Mucosa of descending colon (tissue), 3 donors: ENCODE measurements around the gene GNPDA1. TPM values are rescaled to one million over a fixed set of nuclear protein-coding genes. Genes with fewer than 3 reads are reported as not detected.
"Not testable (repeated sequence)": the region's sequence is repeated elsewhere in the genome, so short reads cannot be mapped to it uniquely, and the experiment has no call there.

Experiments used
- ATAC-seq: fragments of 200-7000 bp; cut with Tn5 transposase; one replicate; pipeline ENCODE4 v1.9.1; 2020; ENCODE audit warnings: mild to moderate bottlenecking, moderate library complexity
- DNase-seq, 3 donors: peaks; one replicate each; pipeline ENCODE4 v3.0.0-alpha.2; 2020
- H3K36me3 ChIP-seq: fragments of 200-600 bp; one replicate; pipeline ENCODE4 v1.8.0; 2021; ENCODE audit warnings: low read depth, mild to moderate bottlenecking
- H3K4me1 ChIP-seq: fragments of 200-600 bp; one replicate; pipeline ENCODE4 v1.8.0; 2021; ENCODE audit warnings: low read depth, mild to moderate bottlenecking
- H3K4me3 ChIP-seq: fragments of 200-600 bp; one replicate; pipeline ENCODE4 v1.8.0; 2021; ENCODE audit warnings: mild to moderate bottlenecking
- H3K9me3 ChIP-seq: fragments of 200-600 bp; one replicate; pipeline ENCODE4 v1.8.0; 2021; ENCODE audit warnings: mild to moderate bottlenecking
- CTCF ChIP-seq: fragments of 200-600 bp; IDR thresholded peaks from one replicate; pipeline ENCODE4 v1.8.0; 2022; ENCODE audit warnings: antibody characterized with exemption, mild to moderate bottlenecking
- intact Hi-C, 2 donors: fragments of 100-400 bp; cut with DNase I in 1 of 2; cut with micrococcal nuclease in 1 of 2; formaldehyde crosslinking; loops; one replicate each; pipeline versions ENCODE4 v1.11.0 to v1.11.1; 2022; cut with DNase I, micrococcal nuclease
- total RNA-seq, 3 donors: library from RNA; stranded (reverse); fragmentation: NEBNext Ultra II Directional in 2 of 3; extraction: Animal tissue kit (Norgen Biotek cat#: 25700) in 2 of 3; gene quantifications; one replicate each; pipeline versions ENCODE4 v1.2.1 to v1.2.4, GENCODE V29; 2021 to 2023
- donor health status: DM: no; HTN: no; CAD: no; lungs with moderate emphysema.
- donor health status: DM: no; HTN: no; CAD: no.
- donor health status: DM: no; HTN: yes; CAD: no.

GNPDA1 gene
- total RNA-seq, 3 donors from 2014 or later, result 10.0 to 29.4 (median 25.3) TPM

DNA sequence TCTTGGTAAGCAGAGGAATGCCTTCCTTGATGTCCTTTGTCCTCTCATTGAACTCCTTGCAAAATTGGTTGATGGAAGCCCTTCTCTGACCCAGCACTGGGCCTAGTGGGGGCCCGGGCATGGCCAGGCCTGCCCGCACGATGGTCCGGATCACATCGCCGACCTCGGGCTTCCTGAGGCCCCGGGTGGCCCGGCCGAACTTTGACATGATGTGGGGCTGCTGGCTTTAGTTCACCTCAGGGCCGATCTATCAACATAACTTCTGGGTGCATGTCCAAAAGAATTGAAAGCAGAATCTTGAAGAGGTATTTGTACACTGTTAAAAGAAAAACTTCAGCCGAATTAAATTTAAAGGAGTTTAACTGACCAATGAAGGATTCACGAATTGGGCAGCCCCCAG lies 24.1 kb upstream of the GNPDA1 start:
- DNase-seq, result no peak
- Histone ChIP-seq H3K36me3 (no peaks in the 10 kb centered on the region), H3K4me1 (no peaks in the 10 kb centered on the region), H3K9me3 (no peaks in the 10 kb centered on the region), H3K4me3 (no peak overlapping the region)
- ATAC-seq, result no peak
- TF ChIP-seq CTCF, result no peak
- intact Hi-C loops, result no loop called here

DNA sequence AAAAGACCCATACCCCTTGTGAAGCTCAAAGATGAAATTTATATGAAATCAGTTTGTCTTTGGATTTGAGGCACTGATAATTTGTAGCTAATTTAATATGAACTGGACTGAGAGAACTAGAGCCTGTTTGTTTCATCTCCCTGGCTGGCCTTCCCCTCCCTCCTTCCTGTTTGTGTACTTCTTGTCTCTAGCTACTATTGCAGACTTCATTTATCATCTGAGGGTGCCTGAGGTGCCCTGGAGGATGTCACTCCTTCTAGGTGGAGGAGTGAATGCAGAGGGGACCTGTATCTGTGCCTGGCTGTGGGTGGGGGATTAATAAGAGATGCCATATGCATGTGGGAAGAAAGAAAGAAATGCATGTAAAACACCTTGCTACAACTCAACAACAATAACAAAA lies 22.2 kb upstream of the GNPDA1 start:
- Histone ChIP-seq H3K36me3 (no peaks in the 10 kb centered on the region), H3K4me1 (no peaks in the 10 kb centered on the region), H3K4me3 (no peak overlapping the region), H3K9me3 (no peaks in the 10 kb centered on the region)
- DNase-seq (no peak), ATAC-seq (no peak)
- intact Hi-C loops, result no loop called here
- no peak for TF ChIP-seq CTCF

- intact Hi-C loops, H3K9me3 ChIP-seq, ATAC-seq: not testable (repeated sequence)
Measured at GRCh38 chr5:142033632-142034567, 21.1 kb upstream of the GNPDA1 start.

DNA sequence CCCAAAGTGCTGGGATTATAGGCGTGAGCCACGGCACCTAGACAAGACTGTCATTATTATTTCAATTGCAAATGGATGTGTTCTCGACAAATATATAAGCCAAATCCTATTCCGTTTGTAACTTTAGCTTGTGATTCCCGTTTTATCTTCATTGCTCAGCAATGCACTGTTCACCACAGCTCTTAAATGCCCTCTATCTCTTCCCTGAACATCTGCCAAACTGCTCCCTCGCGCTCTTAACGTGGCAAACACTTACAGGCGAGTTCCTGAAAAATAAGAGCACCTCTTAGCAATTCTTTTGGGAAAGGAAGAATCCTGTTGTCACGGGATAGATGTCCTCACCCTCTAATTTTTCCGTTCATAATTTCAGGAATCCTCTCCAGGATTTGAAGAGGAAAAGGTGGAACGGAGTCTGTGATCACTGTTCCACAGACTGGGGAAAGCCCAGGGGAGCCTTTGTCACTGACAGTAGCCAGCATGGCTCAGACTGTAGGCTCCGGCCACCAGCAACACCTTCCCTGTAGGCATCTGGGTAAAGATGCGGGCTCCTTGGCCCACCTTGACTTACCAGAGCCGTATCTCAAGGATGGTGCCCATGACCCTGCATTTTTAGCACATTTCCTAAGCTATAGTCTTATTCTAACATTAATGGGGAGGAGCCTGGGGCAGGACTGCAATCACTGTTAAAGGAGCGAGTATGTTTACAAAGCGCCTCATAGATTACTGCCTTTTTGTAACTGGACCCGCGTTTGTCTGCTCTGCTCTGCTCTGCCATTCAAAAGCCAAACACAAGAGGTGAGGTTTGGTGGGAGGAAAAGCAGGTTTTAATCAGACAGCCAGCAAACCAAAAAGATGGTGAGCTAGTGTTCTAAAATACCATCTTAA lies 20.2 kb upstream of the GNPDA1 start:
- no peak for DNase-seq
- no peaks in the 10 kb centered on the region for H3K36me3 ChIP-seq
- no peak for TF ChIP-seq CTCF
- ATAC-seq, result no peak
- intact Hi-C loops, result no loop called here
- H3K9me3 ChIP-seq, result no peaks in the 10 kb centered on the region
- H3K4me1 ChIP-seq, result no peaks in the 10 kb centered on the region
- H3K4me3 ChIP-seq, result no peak overlapping the region

More at GRCh38 chr5:142033632-142034567, 21.1 kb upstream of the GNPDA1 start:
- H3K4me1 ChIP-seq, H3K4me3 ChIP-seq, DNase-seq, H3K36me3 ChIP-seq: not testable (repeated sequence)

DNA sequence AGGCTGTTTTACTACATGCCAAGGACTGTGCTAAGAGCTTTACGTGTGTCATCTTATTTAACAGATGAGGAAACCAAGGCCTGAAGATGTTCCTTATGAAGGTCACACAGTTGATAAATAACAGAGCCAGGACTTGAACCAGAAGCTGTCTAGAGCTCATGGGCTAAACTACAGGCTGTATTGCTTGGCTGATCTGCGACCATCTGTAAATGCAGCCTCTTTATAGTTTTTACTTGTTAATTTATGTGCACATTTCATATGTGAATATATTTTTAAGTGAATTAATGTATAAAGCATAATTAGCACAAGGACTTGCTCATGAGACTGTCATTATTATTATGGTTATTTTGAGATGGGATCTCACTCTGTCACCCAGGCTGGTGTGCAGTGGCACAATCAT lies 19.3 kb upstream of the GNPDA1 start:
- Histone ChIP-seq H3K36me3 (no peaks in the 10 kb centered on the region), H3K4me3 (no peak overlapping the region), H3K4me1 (no peaks in the 10 kb centered on the region), H3K9me3 (no peaks in the 10 kb centered on the region)
- intact Hi-C loops, result no loop called here
- no peak for TF ChIP-seq CTCF
- DNase-seq (no peak), ATAC-seq (no peak)

- intact Hi-C loops, result no loop called here
- H3K4me1 ChIP-seq, result no peaks in the 10 kb centered on the region
- no peaks in the 10 kb centered on the region for H3K9me3 ChIP-seq
- no peak for TF ChIP-seq CTCF
- ATAC-seq, result no peak
- no peaks in the 10 kb centered on the region for H3K36me3 ChIP-seq
- no peak overlapping the region for H3K4me3 ChIP-seq
- DNase-seq, result no peak
Measured at GRCh38 chr5:142025637-142026036, 12.8 kb upstream of the GNPDA1 start.
